Esophagus squamous epithelium (tissue), 4 donors: ENCODE results near the gene ZDHHC15.

Experiments
- CTCF ChIP-seq, 6 experiments: fragments of 450-650 bp in 4 of 6; fragments of 200-600 bp in 2 of 6; sonication (generic) in 2 of 6; IDR thresholded peaks; one replicate each; pipeline ENCODE4 v1.5.1; 2016 to 2019; ENCODE audit warnings: antibody characterized with exemption in 6 of 6, mild to moderate bottlenecking in 4 of 6, moderate library complexity in 4 of 6
- POLR2A ChIP-seq, 4 donors: fragments of 450-650 bp; IDR thresholded peaks; one replicate each; pipeline ENCODE4 v1.6.1; 2017; ENCODE audit warnings: antibody characterized with exemption in 4 of 4, mild to moderate bottlenecking in 4 of 4, moderate library complexity in 3 of 4

GRCh38 chrX:75335127-75335458 is 187.7 kb downstream of the ZDHHC15 start:
- TF ChIP-seq CTCF (IDR thresholded peaks at IDR 0.05), result no peak
- no peak for TF ChIP-seq POLR2A (IDR thresholded peaks at IDR 0.05)
